Loucy (cell line): ENCODE measurements around the gene AHI1.
"Not testable (repeated sequence)": the region's sequence is repeated elsewhere in the genome, so short reads cannot be mapped to it uniquely, and the experiment has no call there.

Source experiments
- H2AFZ ChIP-seq: fragments of 200-600 bp; sonication (generic); 2 replicates; pipeline ENCODE4 v1.6.0; 2016; ENCODE audit warnings: antibody characterized with exemption, mild to moderate bottlenecking, low read length, moderate library complexity
- H3F3A ChIP-seq: fragments of 200-600 bp; 2 replicates; pipeline ENCODE4 v1.6.0; 2016; ENCODE audit warnings: antibody characterized with exemption, low read depth, mild to moderate bottlenecking
- H3K27me3 ChIP-seq: fragments of 200-600 bp; sonication (generic); 2 replicates; pipeline ENCODE4 v1.6.1; 2014; ENCODE audit warnings: low read length, mild to moderate bottlenecking; ENCODE audit not compliant: insufficient read depth, poor library complexity, severe bottlenecking
- H3K36me3 ChIP-seq: fragments of 200-600 bp; sonication (generic); 2 replicates; pipeline ENCODE4 v1.6.1; 2016; ENCODE audit warnings: low read length; ENCODE audit not compliant: insufficient read depth
- H3K4me1 ChIP-seq: fragments of 200-600 bp; sonication (generic); 2 replicates; pipeline ENCODE4 v1.5.1; 2014; ENCODE audit warnings: low read length, mild to moderate bottlenecking; ENCODE audit not compliant: insufficient read depth, poor library complexity, severe bottlenecking
- H3K4me2 ChIP-seq: fragments of 200-600 bp; sonication (generic); 2 replicates; pipeline ENCODE4 v1.6.0; 2014; ENCODE audit warnings: antibody characterized with exemption, low read length, low read depth, mild to moderate bottlenecking; ENCODE audit not compliant: poor library complexity, severe bottlenecking
- H3K4me3 ChIP-seq: fragments of 200-600 bp; sonication (generic); 2 replicates; pipeline ENCODE4 v1.5.1; 2014; ENCODE audit warnings: low read length, mild to moderate bottlenecking, mixed read lengths; ENCODE audit not compliant: poor library complexity, severe bottlenecking
- H3K79me2 ChIP-seq: fragments of 200-600 bp; sonication (generic); 2 replicates; pipeline ENCODE4 v1.6.1; 2014; ENCODE audit warnings: low read length; ENCODE audit not compliant: insufficient read depth
- H3K9ac ChIP-seq: fragments of 200-600 bp; sonication (generic); 2 replicates; pipeline ENCODE4 v1.6.0; 2014; ENCODE audit warnings: mild to moderate bottlenecking, low read depth, low read length, moderate library complexity; ENCODE audit not compliant: poor library complexity, severe bottlenecking
- H3K9me2 ChIP-seq: fragments of 200-600 bp; sonication (generic); replicated peaks from 2 replicates; pipeline ENCODE4 v1.6.1; 2016; ENCODE audit warnings: low read depth, low read length, mixed read lengths
- H3K9me3 ChIP-seq: fragments of 200-600 bp; sonication (generic); 2 replicates; pipeline ENCODE4 v1.6.1; 2014; ENCODE audit warnings: mild to moderate bottlenecking, antibody characterized with exemption, low read length, low read depth; ENCODE audit not compliant: insufficient read depth
- H4K20me1 ChIP-seq: fragments of 200-600 bp; sonication (generic); 2 replicates; pipeline ENCODE4 v1.6.0; 2014; ENCODE audit warnings: antibody characterized with exemption, low read length, mild to moderate bottlenecking; ENCODE audit not compliant: insufficient read depth, poor library complexity, severe bottlenecking
- EZH2phosphoT487 ChIP-seq: fragments of 200-600 bp; IDR thresholded peaks from 2 replicates; pipeline ENCODE4 v1.6.1; 2018; ENCODE audit warnings: antibody characterized with exemption, mild to moderate bottlenecking, moderate library complexity, borderline replicate concordance
- TF ChIP-seq, protein P1 (sequence below): fragments of 200-600 bp; sonication (generic); conservative IDR thresholded peaks from 2 replicates; pipeline ENCODE4 v1.5.1; 2014; ENCODE audit warnings: mild to moderate bottlenecking, antibody characterized with exemption, low read length

AHI1 gene

DNA sequence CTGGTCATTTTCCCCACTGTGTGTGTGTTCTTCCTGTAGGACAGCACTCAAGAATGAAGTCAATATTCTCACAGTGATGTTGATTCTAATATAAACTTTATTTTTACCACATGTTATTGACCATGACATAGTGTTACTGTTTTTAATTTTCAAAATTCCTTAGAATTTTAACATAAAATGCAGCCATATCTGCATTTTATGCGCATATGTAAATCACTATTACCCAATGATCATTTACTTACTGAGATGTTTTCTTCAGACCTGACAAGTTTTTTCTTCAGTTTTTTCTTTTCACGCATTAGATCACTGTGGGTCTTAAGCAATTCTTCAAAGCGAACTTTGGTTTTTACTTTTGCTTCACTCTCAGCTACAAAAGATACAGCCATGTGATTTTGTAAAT lies 7.2 kb downstream of the AHI1 start:
- Histone ChIP-seq H3K79me2 (no peaks in the 10 kb centered on the region), H3K9me2 (no peaks in the 10 kb centered on the region), H3F3A (no peaks in the 10 kb centered on the region), H3K9me3 (no peaks in the 10 kb centered on the region), H4K20me1 (no peaks in the 10 kb centered on the region), H3K9ac (no peak overlapping the region), H3K4me2 (no peak overlapping the region), H2AFZ (no peak overlapping the region), H3K4me1 (peaks cover 6% of the 10 kb centered on the region), H3K4me3 (no peak overlapping the region), H3K36me3 (no peaks in the 10 kb centered on the region; the same call in 1 of the 2 replicates), H3K27me3 (no peaks in the 10 kb centered on the region)
- TF ChIP-seq, protein P1, sequence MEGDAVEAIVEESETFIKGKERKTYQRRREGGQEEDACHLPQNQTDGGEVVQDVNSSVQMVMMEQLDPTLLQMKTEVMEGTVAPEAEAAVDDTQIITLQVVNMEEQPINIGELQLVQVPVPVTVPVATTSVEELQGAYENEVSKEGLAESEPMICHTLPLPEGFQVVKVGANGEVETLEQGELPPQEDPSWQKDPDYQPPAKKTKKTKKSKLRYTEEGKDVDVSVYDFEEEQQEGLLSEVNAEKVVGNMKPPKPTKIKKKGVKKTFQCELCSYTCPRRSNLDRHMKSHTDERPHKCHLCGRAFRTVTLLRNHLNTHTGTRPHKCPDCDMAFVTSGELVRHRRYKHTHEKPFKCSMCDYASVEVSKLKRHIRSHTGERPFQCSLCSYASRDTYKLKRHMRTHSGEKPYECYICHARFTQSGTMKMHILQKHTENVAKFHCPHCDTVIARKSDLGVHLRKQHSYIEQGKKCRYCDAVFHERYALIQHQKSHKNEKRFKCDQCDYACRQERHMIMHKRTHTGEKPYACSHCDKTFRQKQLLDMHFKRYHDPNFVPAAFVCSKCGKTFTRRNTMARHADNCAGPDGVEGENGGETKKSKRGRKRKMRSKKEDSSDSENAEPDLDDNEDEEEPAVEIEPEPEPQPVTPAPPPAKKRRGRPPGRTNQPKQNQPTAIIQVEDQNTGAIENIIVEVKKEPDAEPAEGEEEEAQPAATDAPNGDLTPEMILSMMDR, result no peak
- no peak for TF ChIP-seq EZH2phosphoT487

DNA sequence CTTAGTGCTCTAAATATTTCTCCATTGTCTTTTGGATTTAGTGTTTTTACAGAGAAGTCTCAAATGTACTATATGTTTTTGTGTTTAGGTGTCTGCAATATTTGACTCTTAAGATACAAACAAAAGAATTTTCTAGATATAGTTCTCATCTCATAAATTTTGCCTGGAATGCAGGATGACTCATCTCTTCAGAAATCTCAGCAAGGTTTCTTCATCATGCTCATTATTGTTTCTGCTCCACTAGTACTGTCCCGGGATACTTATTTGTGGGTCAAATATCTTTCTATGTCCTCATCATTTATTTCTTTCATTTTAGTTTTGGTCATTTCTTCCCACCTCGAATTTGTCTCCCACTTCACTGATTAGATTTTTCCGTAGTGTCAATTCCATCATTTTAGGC lies 9.5 kb downstream of the AHI1 start:
- TF ChIP-seq EZH2phosphoT487, result no peak
- TF ChIP-seq, protein P1, result no peak
- H3K9me2 ChIP-seq, result no peaks in the 10 kb centered on the region
- H3K36me3 ChIP-seq, result no peaks in the 10 kb centered on the region; the same call in 1 of the 2 replicates
- no peak overlapping the region for H3K4me3 ChIP-seq
- H3K4me2 ChIP-seq, result no peak overlapping the region
- H3F3A ChIP-seq, result no peaks in the 10 kb centered on the region
- no peaks in the 10 kb centered on the region for H3K4me1 ChIP-seq
- H2AFZ ChIP-seq, result no peak overlapping the region
- H3K27me3 ChIP-seq, result no peaks in the 10 kb centered on the region
- H4K20me1 ChIP-seq, result no peaks in the 10 kb centered on the region
- H3K79me2 ChIP-seq, result no peaks in the 10 kb centered on the region
- peaks cover 7% of the 10 kb centered on the region; the same call in 1 of the 2 replicates for H3K9me3 ChIP-seq
- no peak overlapping the region for H3K9ac ChIP-seq

DNA sequence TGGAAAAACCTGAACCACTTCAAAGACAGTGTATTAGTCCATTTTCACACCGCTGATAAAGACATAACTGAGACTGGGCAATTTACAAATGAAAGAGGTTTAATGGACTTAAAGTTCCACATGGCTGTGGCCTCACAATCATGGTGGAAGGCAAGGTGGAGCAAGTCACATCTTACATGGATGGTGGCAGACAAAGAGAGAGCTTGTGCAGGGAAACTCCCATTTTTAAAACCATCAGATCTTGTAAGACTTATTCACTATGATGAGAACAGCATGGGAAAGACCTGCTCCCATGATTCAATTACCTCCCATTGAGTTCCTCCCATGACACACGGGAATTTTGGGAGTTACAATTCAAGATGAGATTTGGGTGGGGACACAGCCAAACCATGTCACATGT lies 13.6 kb downstream of the AHI1 start:
- not testable (repeated sequence) for H3K4me3 ChIP-seq, H4K20me1 ChIP-seq, H3K4me1 ChIP-seq, H3K27me3 ChIP-seq, H3K9ac ChIP-seq, H3K4me2 ChIP-seq, H3K79me2 ChIP-seq, H3F3A ChIP-seq, H2AFZ ChIP-seq, H3K9me2 ChIP-seq, H3K36me3 ChIP-seq
- H3K9me3 ChIP-seq, result peaks cover 29% of the 10 kb centered on the region; the same call in 1 of the 2 replicates

DNA sequence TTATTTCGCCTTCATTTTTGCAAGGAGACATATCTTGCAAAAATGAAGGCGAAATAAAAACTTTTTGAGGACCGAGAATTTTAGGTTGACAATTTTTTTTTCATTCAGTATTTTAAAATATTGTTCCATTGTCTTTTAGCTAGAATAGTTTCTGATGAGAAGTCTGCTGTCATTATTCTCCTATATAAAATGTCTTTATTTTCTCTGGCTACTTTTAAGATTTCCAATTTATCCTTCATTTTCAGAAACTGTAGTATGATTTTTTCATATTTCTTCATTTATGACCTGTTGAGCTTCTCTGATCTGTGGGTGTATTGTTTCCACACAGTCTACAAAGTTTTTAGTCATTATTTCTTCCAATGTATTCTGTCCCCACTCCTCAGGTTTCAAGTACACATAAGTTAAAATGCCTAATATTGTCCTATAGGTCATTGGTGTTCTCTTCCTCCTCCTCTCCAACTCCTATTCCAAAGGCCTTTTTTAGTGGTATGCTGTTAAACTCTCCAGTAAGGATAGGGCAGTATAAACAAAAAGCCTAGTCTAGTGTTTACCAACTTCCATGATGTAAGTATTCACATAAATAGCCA lies 15.7 kb downstream of the AHI1 start:
- no peak overlapping the region for H3K4me3 ChIP-seq

More for the DNA sequence above, 15.7 kb downstream of the AHI1 start:
- H2AFZ ChIP-seq, result no peak overlapping the region
- H3F3A ChIP-seq, result no peaks in the 10 kb centered on the region
- TF ChIP-seq, protein P1, result no peak
- no peaks in the 10 kb centered on the region for H3K9me2 ChIP-seq
- no peaks in the 10 kb centered on the region for H3K27me3 ChIP-seq
- H3K9ac ChIP-seq, result no peak overlapping the region
- H3K4me1 ChIP-seq, result no peaks in the 10 kb centered on the region
- no peaks in the 10 kb centered on the region for H4K20me1 ChIP-seq
- peaks cover 33% of the 10 kb centered on the region; the same call in 1 of the 2 replicates for H3K9me3 ChIP-seq
- H3K4me2 ChIP-seq, result no peak overlapping the region
- H3K79me2 ChIP-seq, result no peaks in the 10 kb centered on the region
- no peaks in the 10 kb centered on the region for H3K36me3 ChIP-seq
